Measurements from ENCODE around the gene FRMD1.

Gene FRMD1

GRCh38 chr6:168011291-168011690, 67.7 kb downstream of the FRMD1 start:
- TF ChIP-seq ZNF521 (tag by site-specific recombination; IDR thresholded peaks at IDR 0.05): no peak
- peak; percentile 89 for TF ChIP-seq SETDB1 (IDR thresholded peaks at IDR 0.05; ENCODE audit: insufficient read length, low read length)
- TF ChIP-seq, protein P1, sequence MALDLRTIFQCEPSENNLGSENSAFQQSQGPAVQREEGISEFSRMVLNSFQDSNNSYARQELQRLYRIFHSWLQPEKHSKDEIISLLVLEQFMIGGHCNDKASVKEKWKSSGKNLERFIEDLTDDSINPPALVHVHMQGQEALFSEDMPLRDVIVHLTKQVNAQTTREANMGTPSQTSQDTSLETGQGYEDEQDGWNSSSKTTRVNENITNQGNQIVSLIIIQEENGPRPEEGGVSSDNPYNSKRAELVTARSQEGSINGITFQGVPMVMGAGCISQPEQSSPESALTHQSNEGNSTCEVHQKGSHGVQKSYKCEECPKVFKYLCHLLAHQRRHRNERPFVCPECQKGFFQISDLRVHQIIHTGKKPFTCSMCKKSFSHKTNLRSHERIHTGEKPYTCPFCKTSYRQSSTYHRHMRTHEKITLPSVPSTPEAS (tag by site-specific recombination; IDR thresholded peaks at IDR 0.05): no peak
- TF ChIP-seq TRIM28 (IDR thresholded peaks at IDR 0.05; ENCODE audit: borderline replicate concordance, low read length): 0 out of 2 replicates have a peak, but pooled peaks have one; percentile 9
- no peak overlapping the region for H3K4me3 ChIP-seq (ENCODE audit: low read depth, low read length)
- ChIA-PET CTCF (interaction anchor here (0.6 kb wide), 1 partner anchor 23 kb away, joined by 3 read pairs; no protein-coding TSS in a partner anchor), POLR2A (no interaction called here)
- H3K4me1 ChIP-seq (ENCODE audit: control insufficient read depth, insufficient read depth, low read length): peaks cover 3% of the 10 kb centered on the region; the same call in 1 of the 2 replicates
- H3K36me3 ChIP-seq (ENCODE audit: control insufficient read depth in 2 of 2, insufficient read depth in 1 of 2, low read length in 2 of 2): no peaks in the 10 kb centered on the region
- no peak overlapping the region for H3K27ac ChIP-seq (ENCODE audit: extremely low read depth, low read depth, low read length)
- H3K9me3 ChIP-seq (ENCODE audit: control insufficient read depth, insufficient read depth, low read depth, low read length): no peaks in the 10 kb centered on the region

GRCh38 chr6:168009331-168009730, 69.7 kb downstream of the FRMD1 start:
- ChIA-PET CTCF (interaction anchor here (0.5 to 0.6 kb wide), 2 partner anchors 722 to 1688 kb away, joined by 3 to 5 read pairs; no protein-coding TSS in a partner anchor), POLR2A (no interaction called here)
- Histone ChIP-seq H3K4me1 (ENCODE audit: control insufficient read depth, insufficient read depth, low read length) (peaks cover 3% of the 10 kb centered on the region; the same call in 1 of the 2 replicates), H3K27ac (ENCODE audit: extremely low read depth, low read depth, low read length) (no peak overlapping the region), H3K36me3 (ENCODE audit: control insufficient read depth in 2 of 2, insufficient read depth in 1 of 2, low read length in 2 of 2) (no peaks in the 10 kb centered on the region), H3K9me3 (ENCODE audit: control insufficient read depth, insufficient read depth, low read depth, low read length) (no peaks in the 10 kb centered on the region), H3K4me3 (ENCODE audit: low read depth, low read length) (no peak overlapping the region)
- TF ChIP-seq ZBTB6 (tag by site-specific recombination; IDR thresholded peaks at IDR 0.05): no peak
- no peak for TF ChIP-seq ZNF785 (tag by site-specific recombination; IDR thresholded peaks at IDR 0.05)
- TF ChIP-seq ZNF692 (tag by site-specific recombination; IDR thresholded peaks at IDR 0.05): no peak
- TF ChIP-seq, protein P2, sequence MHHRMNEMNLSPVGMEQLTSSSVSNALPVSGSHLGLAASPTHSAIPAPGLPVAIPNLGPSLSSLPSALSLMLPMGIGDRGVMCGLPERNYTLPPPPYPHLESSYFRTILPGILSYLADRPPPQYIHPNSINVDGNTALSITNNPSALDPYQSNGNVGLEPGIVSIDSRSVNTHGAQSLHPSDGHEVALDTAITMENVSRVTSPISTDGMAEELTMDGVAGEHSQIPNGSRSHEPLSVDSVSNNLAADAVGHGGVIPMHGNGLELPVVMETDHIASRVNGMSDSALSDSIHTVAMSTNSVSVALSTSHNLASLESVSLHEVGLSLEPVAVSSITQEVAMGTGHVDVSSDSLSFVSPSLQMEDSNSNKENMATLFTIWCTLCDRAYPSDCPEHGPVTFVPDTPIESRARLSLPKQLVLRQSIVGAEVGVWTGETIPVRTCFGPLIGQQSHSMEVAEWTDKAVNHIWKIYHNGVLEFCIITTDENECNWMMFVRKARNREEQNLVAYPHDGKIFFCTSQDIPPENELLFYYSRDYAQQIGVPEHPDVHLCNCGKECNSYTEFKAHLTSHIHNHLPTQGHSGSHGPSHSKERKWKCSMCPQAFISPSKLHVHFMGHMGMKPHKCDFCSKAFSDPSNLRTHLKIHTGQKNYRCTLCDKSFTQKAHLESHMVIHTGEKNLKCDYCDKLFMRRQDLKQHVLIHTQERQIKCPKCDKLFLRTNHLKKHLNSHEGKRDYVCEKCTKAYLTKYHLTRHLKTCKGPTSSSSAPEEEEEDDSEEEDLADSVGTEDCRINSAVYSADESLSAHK (tag by site-specific recombination; IDR thresholded peaks at IDR 0.05): no peak
- no peak for TF ChIP-seq KLF8 (tag by site-specific recombination; IDR thresholded peaks at IDR 0.05)
- TF ChIP-seq ZNF266 (tag by site-specific recombination; IDR thresholded peaks at IDR 0.05; ENCODE audit: low read depth): no peak
- no peak for TF ChIP-seq REPIN1 (tag by site-specific recombination; IDR thresholded peaks at IDR 0.05; ENCODE audit: low read depth)
- no peak for TF ChIP-seq ZNF394 (tag by site-specific recombination; IDR thresholded peaks at IDR 0.05; ENCODE audit: borderline replicate concordance)
- no peak for TF ChIP-seq ZNF16 (tag by site-specific recombination; IDR thresholded peaks at IDR 0.05; ENCODE audit: low read depth)
- TF ChIP-seq ZNF639 (tag by site-specific recombination; IDR thresholded peaks at IDR 0.05): no peak
- no peak for TF ChIP-seq ZNF221 (tag by site-specific recombination; IDR thresholded peaks at IDR 0.05; ENCODE audit: borderline replicate concordance)
- TF ChIP-seq GLI2 (tag by site-specific recombination; IDR thresholded peaks at IDR 0.05; ENCODE audit: borderline replicate concordance, low read depth): no peak
- TF ChIP-seq ZNF549 (tag by site-specific recombination; IDR thresholded peaks at IDR 0.05): no peak
- no peak for TF ChIP-seq PBX3 (CRISPR knock-in tag; IDR thresholded peaks at IDR 0.05)
- TF ChIP-seq ZSCAN16 (tag by site-specific recombination; IDR thresholded peaks at IDR 0.05): no peak
- no peak for TF ChIP-seq ZNF701 (tag by site-specific recombination; IDR thresholded peaks at IDR 0.05)
